GM23338 (cell line): ENCODE measurements around the gene THBS1. TPM values are rescaled to one million over a fixed set of nuclear protein-coding genes. Genes with fewer than 3 reads are reported as not detected.

Experiments used
- ATAC-seq: fragments of 200-7000 bp; cut with Tn5 transposase; 3 replicates; pipeline ENCODE4 v1.9.1; 2020
- DNase-seq: peaks from one replicate; pipeline ENCODE4 v3.0.0-alpha.2; 2015; ENCODE audit warnings: low spot score
- H2AFZ ChIP-seq: fragments of 200-600 bp; sonication (generic); 2 replicates; pipeline ENCODE4 v1.8.0; 2016; ENCODE audit warnings: antibody characterized with exemption, mild to moderate bottlenecking, moderate library complexity
- H3F3A ChIP-seq: fragments of 200-600 bp; sonication (generic); replicated peaks from 2 replicates; pipeline ENCODE4 v1.8.0; 2017; ENCODE audit warnings: antibody characterized with exemption, mixed run types, low read depth
- H3K27ac ChIP-seq: fragments of 200-600 bp; sonication (generic); 2 replicates; pipeline ENCODE4 v1.6.1; 2016; ENCODE audit warnings: low read depth
- H3K27me3 ChIP-seq: fragments of 200-600 bp; sonication (generic); 2 replicates; pipeline ENCODE4 v1.8.0; 2016; ENCODE audit warnings: mild to moderate bottlenecking, mixed run types, moderate library complexity; ENCODE audit not compliant: insufficient read depth
- H3K36me3 ChIP-seq: fragments of 200-600 bp; sonication (generic); 2 replicates; pipeline ENCODE4 v1.8.0; 2016; ENCODE audit warnings: mild to moderate bottlenecking; ENCODE audit not compliant: insufficient read depth
- H3K4me1 ChIP-seq: fragments of 200-600 bp; sonication (generic); 2 replicates; pipeline ENCODE4 v1.8.0; 2016; ENCODE audit warnings: mild to moderate bottlenecking, moderate library complexity; ENCODE audit not compliant: insufficient read depth
- H3K4me2 ChIP-seq: fragments of 200-600 bp; sonication (generic); 2 replicates; pipeline ENCODE4 v1.7.1; 2017; ENCODE audit warnings: mixed run types
- H3K4me3 ChIP-seq: fragments of 200-600 bp; sonication (generic); 2 replicates; pipeline ENCODE4 v1.6.1; 2016; ENCODE audit warnings: mixed run types
- H3K79me2 ChIP-seq: fragments of 200-600 bp; sonication (generic); replicated peaks from 2 replicates; pipeline ENCODE4 v1.8.0; 2017; ENCODE audit warnings: mild to moderate bottlenecking; ENCODE audit not compliant: insufficient read depth
- H3K9me2 ChIP-seq: fragments of 200-600 bp; sonication (generic); 2 replicates; pipeline ENCODE4 v1.8.0; 2017; ENCODE audit not compliant: insufficient read depth
- H4K20me1 ChIP-seq: fragments of 200-600 bp; sonication (generic); replicated peaks from 2 replicates; pipeline ENCODE4 v1.8.0; 2017; ENCODE audit warnings: mild to moderate bottlenecking; ENCODE audit not compliant: insufficient read depth
- H3K27ac Mint-ChIP-seq: 2 replicates; pipeline ENCODE4 v1.8.0; 2020; ENCODE audit warnings: inconsistent platforms, mild to moderate bottlenecking, moderate library complexity, mixed read lengths
- H3K27me3 Mint-ChIP-seq: 3 replicates; pipeline ENCODE4 v1.8.0; 2022; ENCODE audit warnings: low read depth, mild to moderate bottlenecking, moderate library complexity, mixed read lengths, inconsistent platforms; ENCODE audit not compliant: insufficient read depth, poor library complexity
- H3K36me3 Mint-ChIP-seq: 3 replicates; pipeline ENCODE4 v1.8.0; 2021; ENCODE audit warnings: low read depth, mild to moderate bottlenecking, inconsistent platforms, moderate library complexity, mixed read lengths
- H3K4me1 Mint-ChIP-seq: 3 replicates; pipeline ENCODE4 v1.8.0; 2020; ENCODE audit warnings: mild to moderate bottlenecking, inconsistent platforms, mixed read lengths
- H3K4me3 Mint-ChIP-seq: 3 replicates; pipeline ENCODE4 v1.8.0; 2021; ENCODE audit warnings: moderate library complexity, mild to moderate bottlenecking, inconsistent platforms, mixed read lengths
- H3K9me3 Mint-ChIP-seq: 3 replicates; pipeline ENCODE4 v1.8.0; 2020; ENCODE audit warnings: moderate library complexity, mild to moderate bottlenecking, inconsistent platforms, mixed read lengths
- ZNF331 ChIP-seq: fragments of 250-450 bp; sonication (Bioruptor Pico); IDR thresholded peaks from 2 replicates; pipeline ENCODE4 v1.5.0; 2020; ENCODE audit warnings: low read depth, mild to moderate bottlenecking, moderate library complexity
- ZNF462 ChIP-seq: fragments of 250-450 bp; sonication (Bioruptor Pico); IDR thresholded peaks from 2 replicates; pipeline ENCODE4 v1.5.0; 2020; ENCODE audit warnings: mild to moderate bottlenecking, moderate library complexity
- polyA plus RNA-seq: library from polyadenylated mRNA; unstranded; fragments of >200 nt; fragmentation: Nextera tagmentation; extraction: Ambion mirVana; gene quantifications from 2 replicates; pipeline ENCODE4 v1.2.1, GENCODE V29; 2016
- total RNA-seq: library from RNA; depleted of rRNA; stranded (reverse); fragments of >200 nt; shearing (Covaris generic); gene quantifications from 2 replicates; pipeline ENCODE4 v1.2.3, GENCODE V29; 2014

The THBS1 gene
- total and polyA plus RNA-seq, 2 experiments from 2014 or later, result 21.7 to 81.9 TPM

DNA sequence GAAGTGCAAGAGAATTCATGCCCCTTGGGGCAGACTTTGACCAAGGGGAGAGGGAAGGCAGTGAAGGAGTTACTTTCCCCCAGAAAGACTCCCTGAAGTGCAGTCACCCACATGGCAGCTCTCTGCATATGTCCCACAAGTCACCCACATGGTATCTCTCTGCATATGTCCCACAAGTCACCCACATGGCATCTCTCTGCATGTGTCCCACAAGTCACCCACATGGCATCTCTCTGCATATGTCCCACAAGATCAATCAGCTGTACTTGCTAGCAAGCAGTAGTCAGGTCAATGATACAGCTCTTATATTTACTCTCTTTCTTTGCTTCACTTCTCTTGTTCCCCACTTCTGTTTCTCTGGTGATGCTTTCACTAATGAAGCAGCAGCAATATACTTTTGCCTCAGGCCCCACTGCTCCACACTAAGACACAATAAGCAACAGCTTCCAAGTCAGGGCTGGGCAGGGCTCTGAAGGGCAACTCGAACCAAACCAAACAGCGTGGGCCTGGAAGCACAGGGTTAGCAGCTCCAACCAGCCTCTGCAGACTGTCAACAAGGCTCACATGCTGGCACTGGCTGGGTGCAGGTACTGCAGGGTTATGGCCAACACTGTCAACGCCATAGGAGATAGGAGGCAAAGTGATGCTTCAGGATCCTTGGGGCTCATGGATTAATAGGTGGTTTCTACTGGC is 46.7 kb downstream of the THBS1 start:
- ATAC-seq, result peak; percentile 49
- no peaks in the 10 kb centered on the region for H3K36me3 Mint-ChIP-seq

More for the DNA sequence above, 46.7 kb downstream of the THBS1 start:
- H3K4me1 Mint-ChIP-seq, result peaks cover 2% of the 10 kb centered on the region; the same call in 1 of the 3 replicates
- TF ChIP-seq ZNF331 (CRISPR knock-in tag) (no peak), ZNF462 (CRISPR knock-in tag) (no peak)
- H2AFZ ChIP-seq, result no peak overlapping the region
- no peak overlapping the region for H3K4me3 Mint-ChIP-seq
- 0 out of 2 replicates have a peak, but pooled peaks cover 5% of the 10 kb centered on the region for H3K9me2 ChIP-seq
- H3K79me2 ChIP-seq, result no peaks in the 10 kb centered on the region
- no peaks in the 10 kb centered on the region for H3K4me1 ChIP-seq
- no peaks in the 10 kb centered on the region for H3K9me3 Mint-ChIP-seq
- H3K27me3 ChIP-seq, result no peaks in the 10 kb centered on the region
- H3K27ac Mint-ChIP-seq, result no peak overlapping the region
- H3K4me3 ChIP-seq, result no peak overlapping the region
- no peaks in the 10 kb centered on the region for H3F3A ChIP-seq
- no peak for DNase-seq
- no peaks in the 10 kb centered on the region for H3K36me3 ChIP-seq
- no peak overlapping the region for H3K4me2 ChIP-seq
- no peak overlapping the region for H3K27ac ChIP-seq
- peaks cover 5% of the 10 kb centered on the region for H3K27me3 Mint-ChIP-seq
- no peaks in the 10 kb centered on the region for H4K20me1 ChIP-seq
